Bronchial epithelial cell (primary cell): ENCODE measurements around the gene ZCCHC3. TPM values are rescaled to one million over a fixed set of nuclear protein-coding genes. Genes with fewer than 3 reads are reported as not detected.

ENCODE experiments used
- DNase-seq: peaks from one replicate; pipeline ENCODE4 v3.0.0-alpha.2; 2010; ENCODE audit warnings: low read depth
- FAIRE-seq: peaks from 2 replicates; lab custom pipeline; 2011; peaks lifted over from hg19 to GRCh38; lab: Jason Lieb, UNC
- H3K27me3 ChIP-seq: 2 replicates; pipeline ENCODE4 v1.5.1; 2011; ENCODE audit warnings: low read length; ENCODE audit not compliant: control insufficient read depth, insufficient read depth
- H3K36me3 ChIP-seq: 2 replicates; pipeline ENCODE4 v1.5.1; 2011; ENCODE audit warnings: low read length; ENCODE audit not compliant: control insufficient read depth, insufficient read depth
- H3K4me3 ChIP-seq: 2 replicates; pipeline ENCODE4 v1.5.1; 2011; ENCODE audit warnings: mild to moderate bottlenecking, low read depth, low read length, control low read depth
- CTCF ChIP-seq: IDR thresholded peaks from 2 replicates; pipeline ENCODE4 v1.5.1; 2011; ENCODE audit warnings: mild to moderate bottlenecking, moderate library complexity, low read length, control low read depth, inconsistent platforms; ENCODE audit not compliant: insufficient read depth, severe bottlenecking
- total RNA-seq: library from RNA; depleted of rRNA; stranded (reverse); fragments of >200 nt; gene quantifications from 2 replicates; pipeline ENCODE4 v1.2.1, GENCODE V29; 2014

Gene ZCCHC3
- total RNA-seq, 1 donor from 2014 or later, result 9.7 TPM

- DNase-seq, result no peak
- FAIRE-seq, result no peak
- H3K27me3 ChIP-seq, result no peaks in the 10 kb centered on the region
- TF ChIP-seq CTCF, result no peak
- H3K36me3 ChIP-seq, result peaks cover 3% of the 10 kb centered on the region
- no peak overlapping the region for H3K4me3 ChIP-seq
These were observed 1.6 kb upstream of the ZCCHC3 start for GRCh38 chr20:295804-296203.

DNA sequence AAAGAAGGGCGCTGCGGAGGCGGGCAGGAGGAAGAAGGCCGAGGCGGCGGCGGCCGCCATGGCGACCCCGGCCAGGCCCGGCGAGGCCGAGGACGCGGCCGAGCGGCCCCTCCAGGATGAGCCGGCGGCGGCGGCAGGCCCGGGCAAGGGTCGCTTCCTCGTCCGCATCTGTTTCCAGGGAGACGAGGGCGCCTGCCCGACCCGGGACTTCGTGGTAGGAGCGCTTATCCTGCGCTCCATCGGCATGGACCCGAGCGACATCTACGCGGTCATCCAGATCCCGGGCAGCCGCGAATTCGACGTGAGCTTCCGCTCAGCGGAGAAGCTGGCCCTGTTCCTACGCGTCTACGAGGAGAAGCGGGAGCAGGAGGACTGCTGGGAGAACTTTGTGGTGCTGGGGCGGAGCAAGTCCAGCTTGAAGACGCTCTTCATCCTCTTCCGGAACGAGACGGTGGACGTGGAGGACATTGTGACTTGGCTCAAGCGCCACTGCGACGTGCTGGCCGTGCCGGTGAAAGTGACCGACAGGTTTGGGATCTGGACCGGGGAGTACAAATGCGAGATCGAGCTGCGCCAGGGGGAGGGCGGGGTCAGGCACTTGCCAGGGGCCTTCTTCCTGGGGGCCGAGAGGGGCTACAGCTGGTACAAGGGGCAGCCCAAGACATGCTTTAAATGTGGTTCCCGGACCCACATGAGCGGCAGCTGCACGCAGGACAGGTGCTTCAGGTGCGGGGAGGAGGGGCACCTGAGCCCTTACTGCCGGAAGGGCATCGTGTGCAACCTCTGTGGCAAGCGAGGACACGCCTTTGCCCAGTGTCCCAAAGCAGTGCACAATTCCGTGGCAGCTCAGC lies 780 bp downstream of the ZCCHC3 start:
- FAIRE-seq, result no peak
- no peak for TF ChIP-seq CTCF
- Histone ChIP-seq H3K27me3 (no peaks in the 10 kb centered on the region), H3K4me3 (peak overlapping the region; percentile 91), H3K36me3 (peaks cover 3% of the 10 kb centered on the region)
- peak; percentile 49 for DNase-seq

GRCh38 chr20:298776-299391 lies 1.5 kb downstream of the ZCCHC3 start:
- FAIRE-seq (no peak), DNase-seq (no peak)
- Histone ChIP-seq H3K27me3 (no peaks in the 10 kb centered on the region), H3K36me3 (peaks cover 3% of the 10 kb centered on the region), H3K4me3 (peak overlapping the region; percentile 91)
- TF ChIP-seq CTCF, result no peak

DNA sequence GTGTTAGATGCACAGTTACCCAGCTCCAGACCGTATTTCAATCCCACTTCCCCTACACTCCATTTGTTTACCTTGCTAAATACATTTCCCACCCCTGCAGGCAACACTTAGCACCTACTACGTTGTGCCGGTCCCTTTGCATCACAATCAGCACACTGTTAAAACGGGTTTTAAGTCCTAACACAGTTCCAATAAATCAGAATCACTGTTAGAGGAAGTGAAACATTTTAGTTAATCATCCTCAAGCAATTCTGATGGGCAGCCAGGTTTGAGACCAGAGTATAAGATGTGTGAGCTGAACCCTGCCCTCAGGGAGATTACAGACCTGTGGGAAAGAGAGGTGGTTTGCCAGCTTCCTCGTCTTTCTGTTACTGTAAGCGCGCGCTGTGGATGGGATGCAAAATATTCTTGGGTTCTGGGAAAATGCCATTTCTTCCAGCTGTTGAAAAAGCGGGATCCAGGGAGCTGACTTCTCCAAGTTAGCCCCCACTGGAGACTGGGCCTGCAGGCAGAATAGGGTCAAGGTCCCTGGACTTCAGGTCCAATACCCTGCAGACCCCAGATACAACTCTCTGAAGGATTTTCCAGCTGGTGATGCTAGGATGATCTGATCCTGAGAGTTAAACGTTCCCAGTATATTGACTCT lies 3.1 kb downstream of the ZCCHC3 start:
- peaks cover 3% of the 10 kb centered on the region for H3K36me3 ChIP-seq
- no peak for FAIRE-seq
- DNase-seq, result no peak
- no peak for TF ChIP-seq CTCF
- H3K27me3 ChIP-seq, result no peaks in the 10 kb centered on the region
- no peak overlapping the region for H3K4me3 ChIP-seq

- FAIRE-seq (no peak), DNase-seq (no peak)
- no peak overlapping the region for H3K4me3 ChIP-seq
- no peaks in the 10 kb centered on the region for H3K27me3 ChIP-seq
- peaks cover 3% of the 10 kb centered on the region for H3K36me3 ChIP-seq
- no peak for TF ChIP-seq CTCF
These were observed 4.8 kb downstream of the ZCCHC3 start for GRCh38 chr20:301886-302848.
